Natural killer cell (primary cell): ENCODE results near the gene PMFBP1. TPM values are rescaled to one million over a fixed set of nuclear protein-coding genes. Genes with fewer than 3 reads are reported as not detected.
A peak's percentile ranks its signal among the peaks of the same experiment; 100 is the strongest.

Source experiments
- ATAC-seq, 3 donors: fragments of 150-1000 bp in 2 of 3; fragments of 200-7000 bp in 1 of 3; cut with Tn5 transposase; 1 replicate in 1 of 3; 2 replicates in 2 of 3; pipeline ENCODE4 v1.10.0; 2021; ENCODE audit warnings: mild to moderate bottlenecking in 2 of 3, moderate library complexity in 2 of 3
- DNase-seq, 2 donors: peaks; one replicate each; pipeline versions ENCODE4 v3.0.0 to v3.0.0-alpha.2; 2013 to 2021; ENCODE audit warnings: mixed read lengths in 1 of 2
- H3K27ac ChIP-seq: one replicate; pipeline ENCODE4 v1.5.1; 2013; ENCODE audit warnings: mild to moderate bottlenecking, low read length
- H3K27me3 ChIP-seq: one replicate; pipeline ENCODE4 v1.6.1; 2013; ENCODE audit warnings: low read length; ENCODE audit not compliant: control insufficient read depth, insufficient read depth
- H3K36me3 ChIP-seq: one replicate; pipeline ENCODE4 v1.6.1; 2013; ENCODE audit warnings: low read length; ENCODE audit not compliant: control insufficient read depth, insufficient read depth
- H3K4me1 ChIP-seq: one replicate; pipeline ENCODE4 v1.6.1; 2013; ENCODE audit warnings: low read length; ENCODE audit not compliant: control insufficient read depth, insufficient read depth
- H3K4me3 ChIP-seq: one replicate; pipeline ENCODE4 v1.5.1; 2013; ENCODE audit warnings: low read length
- H3K9me3 ChIP-seq: one replicate; pipeline ENCODE4 v1.6.1; 2013; ENCODE audit warnings: low read length; ENCODE audit not compliant: control insufficient read depth, insufficient read depth
- H3K27ac Mint-ChIP-seq, 2 donors: one replicate each; pipeline ENCODE4 v1.8.0; 2022; ENCODE audit warnings: mild to moderate bottlenecking in 2 of 2, mixed read lengths in 2 of 2, moderate library complexity in 1 of 2
- H3K27me3 Mint-ChIP-seq, 2 donors: one replicate each; pipeline ENCODE4 v1.8.0; 2022; ENCODE audit warnings: low read depth in 2 of 2, mixed read lengths in 2 of 2
- H3K36me3 Mint-ChIP-seq: one replicate; pipeline ENCODE4 v1.8.0; 2022; ENCODE audit warnings: mixed read lengths
- H3K4me1 Mint-ChIP-seq, 2 donors: one replicate each; pipeline ENCODE4 v1.8.0; 2022; ENCODE audit warnings: mixed read lengths in 2 of 2
- H3K4me3 Mint-ChIP-seq: one replicate; pipeline ENCODE4 v1.8.0; 2022; ENCODE audit warnings: mild to moderate bottlenecking, moderate library complexity, mixed read lengths
- H3K9me3 Mint-ChIP-seq, 2 donors: one replicate each; pipeline ENCODE4 v1.8.0; 2022; ENCODE audit warnings: mixed read lengths in 2 of 2
- WGBS: methylation state at CpG from one replicate; pipeline ENCODE4 v1.1.7; 2013; ENCODE audit warnings: missing lambda C conversion rate; ENCODE audit not compliant: insufficient coverage; 5-methylcytosine and 5-hydroxymethylcytosine counted together
- intact Hi-C: fragments of 100-400 bp; cut with micrococcal nuclease; formaldehyde crosslinking; loops from one replicate; pipeline ENCODE4 v1.14.2; 2022
- total RNA-seq, 4 donors: library from RNA; stranded (reverse); fragments of 120-200 nt in 1 of 4; gene quantifications; one replicate each; pipeline versions ENCODE4 v1.2.3 to v1.2.4, GENCODE V29; 2013 to 2022
- TF ChIP-seq, protein P1 (sequence below): fragments of 200-600 bp; IDR thresholded peaks from one replicate; pipeline ENCODE4 v1.8.0; 2022; ENCODE audit warnings: antibody characterized with exemption

PMFBP1 gene
- total RNA-seq, 3 donors from 2014 or later (not counting 1 experiment from before 2014, with no cell fraction given), result 0.68 to 1.2 (median 0.99) TPM

- H3K27me3 ChIP-seq, result no peaks in the 10 kb centered on the region
- no peak for ATAC-seq
- Mint-ChIP-seq H3K27me3 (no peaks in the 10 kb centered on the region), H3K4me3 (peak overlapping the region; percentile 98), H3K4me1 (peaks cover 66 to 71% of the 10 kb centered on the region in 2 donors), H3K36me3 (peaks cover 17% of the 10 kb centered on the region), H3K9me3 (no peaks in the 10 kb centered on the region), H3K27ac (peak overlapping the region; percentile 93 to 96)
- peaks cover 24% of the 10 kb centered on the region for H3K4me1 ChIP-seq
- intact Hi-C loops, result loop anchor here (10.0 kb wide), 1 partner anchor 571 kb away; no protein-coding TSS in a partner anchor
- H3K27ac ChIP-seq, result peak overlapping the region; percentile 87
- DNase-seq, result no peak
- H3K36me3 ChIP-seq, result peaks cover 42% of the 10 kb centered on the region
- H3K4me3 ChIP-seq, result peak overlapping the region; percentile 77
- H3K9me3 ChIP-seq, result no peaks in the 10 kb centered on the region
- TF ChIP-seq, protein P1, sequence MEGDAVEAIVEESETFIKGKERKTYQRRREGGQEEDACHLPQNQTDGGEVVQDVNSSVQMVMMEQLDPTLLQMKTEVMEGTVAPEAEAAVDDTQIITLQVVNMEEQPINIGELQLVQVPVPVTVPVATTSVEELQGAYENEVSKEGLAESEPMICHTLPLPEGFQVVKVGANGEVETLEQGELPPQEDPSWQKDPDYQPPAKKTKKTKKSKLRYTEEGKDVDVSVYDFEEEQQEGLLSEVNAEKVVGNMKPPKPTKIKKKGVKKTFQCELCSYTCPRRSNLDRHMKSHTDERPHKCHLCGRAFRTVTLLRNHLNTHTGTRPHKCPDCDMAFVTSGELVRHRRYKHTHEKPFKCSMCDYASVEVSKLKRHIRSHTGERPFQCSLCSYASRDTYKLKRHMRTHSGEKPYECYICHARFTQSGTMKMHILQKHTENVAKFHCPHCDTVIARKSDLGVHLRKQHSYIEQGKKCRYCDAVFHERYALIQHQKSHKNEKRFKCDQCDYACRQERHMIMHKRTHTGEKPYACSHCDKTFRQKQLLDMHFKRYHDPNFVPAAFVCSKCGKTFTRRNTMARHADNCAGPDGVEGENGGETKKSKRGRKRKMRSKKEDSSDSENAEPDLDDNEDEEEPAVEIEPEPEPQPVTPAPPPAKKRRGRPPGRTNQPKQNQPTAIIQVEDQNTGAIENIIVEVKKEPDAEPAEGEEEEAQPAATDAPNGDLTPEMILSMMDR, result no peak
- WGBS, result 1% methylated on average over 11 of the region's 11 CpGs
These were observed 77.7 kb downstream of the PMFBP1 start for GRCh38 chr16:72094266-72094610.

- Mint-ChIP-seq H3K27ac (peak within 1 kb of the TSS; percentile 93 to 96), H3K4me1 (peaks cover 64 to 74% of the 10 kb centered on the region in 2 donors), H3K36me3 (peaks cover 23% of the 10 kb centered on the region), H3K4me3 (peak within 1 kb of the TSS; percentile 98), H3K27me3 (no peaks in the 10 kb centered on the region), H3K9me3 (no peaks in the 10 kb centered on the region)
- Histone ChIP-seq H3K36me3 (peaks cover 42% of the 10 kb centered on the region), H3K9me3 (no peaks in the 10 kb centered on the region), H3K4me3 (peak within 1 kb of the TSS; percentile 77), H3K27me3 (no peaks in the 10 kb centered on the region), H3K4me1 (peaks cover 24% of the 10 kb centered on the region), H3K27ac (peak within 1 kb of the TSS; percentile 87)
- ATAC-seq (peak; percentile 94 to 99 (median 95)), DNase-seq (peak; percentile 86 to 97)
- intact Hi-C loops, result loop anchor here (1.0 to 10.0 kb wide), 2 partner anchors 85 to 571 kb away; partner anchors contain the start of gene DHODH
- under 1% methylated on average over 40 of the region's 43 CpGs for WGBS
- TF ChIP-seq, protein P1, result no peak
These were observed 78.3 kb downstream of the PMFBP1 start, which contains the start of the genes DHX38 and TXNL4B for GRCh38 chr16:72093448-72094265. Gene DHX38 (plus strand): TSS chr16:72093847. CDS start chr16:72096158, 2,311 bp downstream. Gene TXNL4B (minus strand): TSS chr16:72093620. CDS start chr16:72090749, 2,871 bp downstream.

DNA sequence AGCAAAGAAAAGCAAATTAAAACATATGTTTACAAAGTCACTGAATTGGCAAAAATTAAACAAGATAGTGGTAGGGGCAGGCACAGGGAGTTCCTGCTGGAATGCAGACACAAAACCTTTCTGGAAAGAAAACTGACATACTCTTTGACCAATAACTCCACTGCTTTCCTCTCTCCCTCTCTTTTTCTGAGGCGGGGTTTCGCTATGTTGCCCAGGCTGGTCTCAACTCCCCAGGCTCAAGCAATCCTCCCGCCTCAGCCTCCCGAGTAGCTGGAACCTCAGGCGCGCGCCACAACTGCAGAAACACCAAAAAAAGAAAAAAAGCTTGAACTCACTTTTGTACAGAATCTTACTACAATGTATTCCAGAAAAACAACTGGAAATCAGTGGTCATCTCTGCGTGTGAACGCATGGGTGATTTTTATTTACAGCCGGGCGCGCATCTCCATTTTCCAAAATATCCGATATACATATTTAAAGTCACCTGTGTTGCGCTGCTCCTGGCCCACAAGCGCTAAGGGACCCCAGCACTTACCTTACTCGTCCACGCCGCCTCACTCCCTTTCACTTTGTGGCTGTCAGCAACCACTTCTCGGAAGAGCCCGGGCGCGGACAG is 79.0 kb downstream of the PMFBP1 start:
- no peaks in the 10 kb centered on the region for H3K9me3 Mint-ChIP-seq

More for the DNA sequence above, 79.0 kb downstream of the PMFBP1 start:
- ATAC-seq, result peak; percentile 31 to 38 (median 34)
- peak overlapping the region; percentile 77 for H3K4me3 ChIP-seq
- under 1% methylated on average over 22 of the region's 22 CpGs for WGBS
- peaks cover 24% of the 10 kb centered on the region for H3K4me1 ChIP-seq
- Mint-ChIP-seq H3K4me1 (peaks cover 61 to 70% of the 10 kb centered on the region in 2 donors), H3K27ac (peak overlapping the region; percentile 93 to 96), H3K36me3 (peaks cover 24% of the 10 kb centered on the region), H3K4me3 (peak overlapping the region; percentile 98), H3K27me3 (no peaks in the 10 kb centered on the region)
- no peaks in the 10 kb centered on the region for H3K9me3 ChIP-seq
- DNase-seq, result peak in 1 of 2 donors; percentile 13
- H3K27me3 ChIP-seq, result no peaks in the 10 kb centered on the region
- H3K27ac ChIP-seq, result peak overlapping the region; percentile 87
- H3K36me3 ChIP-seq, result peaks cover 43% of the 10 kb centered on the region
- TF ChIP-seq, protein P1, result no peak
- intact Hi-C loops, result loop anchor here (1.0 to 10.0 kb wide), 2 partner anchors 85 to 572 kb away; partner anchors contain the start of gene DHODH
